HCT116 (cell line): ENCODE results near the gene ARHGEF18. TPM values are rescaled to one million over a fixed set of nuclear protein-coding genes. Genes with fewer than 3 reads are reported as not detected.

ENCODE experiments used
- ATAC-seq: fragments of 200-7000 bp; cut with Tn5 transposase; 2 replicates; pipeline ENCODE4 v1.9.1; 2020; ENCODE audit warnings: mild to moderate bottlenecking, moderate library complexity
- BruUV-seq: library from RNA; stranded (reverse); fragments of 400-500 nt; replicated peaks from 2 replicates; lab custom pipeline; 2021; lab: Mats Ljungman, UMichigan
- CTCF ChIA-PET: fragments of 300-600 bp; sonication (Branson Sonifier 250); formaldehyde crosslinking; loops from one replicate; lab custom pipeline; 2021; ENCODE audit warnings: antibody characterized with exemption; lab: Charles Lee
- POLR2A ChIA-PET: fragments of 300-600, 350-600 bp; sonication (Branson Sonifier 250); formaldehyde crosslinking; loops from one replicate; lab custom pipeline; 2021; ENCODE audit warnings: antibody characterized with exemption; lab: Charles Lee
- RAD21 ChIA-PET, 2 experiments: fragments of 300-600 bp; sonication (Branson Sonifier 250); formaldehyde crosslinking; loops; one replicate each; lab custom pipeline; 2023; ENCODE audit warnings: low total read pairs in 2 of 2; ENCODE audit not compliant: uncharacterized antibody in 2 of 2, unreplicated experiment in 2 of 2, low non-redundant PET in 1 of 2; lab: Charles Lee
- DNase-seq: peaks from one replicate; pipeline ENCODE4 v3.0.0-alpha.2; 2010; ENCODE audit warnings: low read depth, low spot score
- H2AFZ ChIP-seq: fragments of 200-600 bp; shearing (Covaris generic), sonication (generic); 2 replicates; pipeline ENCODE4 v1.6.1; 2017; ENCODE audit warnings: low read depth, mixed run types, mixed read lengths, antibody characterized with exemption, low read length; ENCODE audit not compliant: poor library complexity, severe bottlenecking
- H3K27ac ChIP-seq: 2 replicates; pipeline ENCODE4 v1.5.1; 2012; ENCODE audit warnings: low read depth, low read length
- H3K27me3 ChIP-seq: fragments of 200-600 bp; sonication (generic); 2 replicates; pipeline ENCODE4 v1.6.1; 2016; ENCODE audit warnings: mixed run types, low read length, mixed read lengths; ENCODE audit not compliant: insufficient read depth
- H3K36me3 ChIP-seq, 2 experiments: fragments of 200-500 bp in 1 of 2; fragments of 200-600 bp in 1 of 2; sonication (Bioruptor generic) in 1 of 2; sonication (generic) in 1 of 2; 2 replicates each; pipeline versions ENCODE4 v1.5.1 to v1.6.1; 2014 to 2016; ENCODE audit warnings: low read length in 2 of 2, inconsistent platforms in 1 of 2, mixed read lengths in 1 of 2, mixed run types in 1 of 2; ENCODE audit not compliant: insufficient read depth in 2 of 2, control insufficient read depth in 1 of 2
- H3K4me1 ChIP-seq, 2 experiments: fragments of 200-600 bp in 1 of 2; sonication (generic) in 1 of 2; 2 replicates each; pipeline versions ENCODE4 v1.5.1 to v1.6.1; 2012 to 2017; ENCODE audit warnings: low read length in 2 of 2, inconsistent platforms in 1 of 2, mild to moderate bottlenecking in 1 of 2, mixed read lengths in 1 of 2, mixed run types in 1 of 2, moderate library complexity in 1 of 2; ENCODE audit not compliant: insufficient read depth in 2 of 2, control insufficient read depth in 1 of 2
- H3K4me2 ChIP-seq: fragments of 200-600 bp; sonication (generic); 2 replicates; pipeline ENCODE4 v1.6.1; 2017; ENCODE audit warnings: mixed run types, low read length, mixed read lengths
- H3K4me3 ChIP-seq, 2 experiments: fragments of 200-600 bp in 1 of 2; sonication (generic) in 1 of 2; replicated peaks in 1 of 2; 2 replicates each; pipeline ENCODE4 v1.5.1; 2011 to 2016; ENCODE audit warnings: low read length in 2 of 2, control low read depth in 1 of 2, low read depth in 1 of 2, mild to moderate bottlenecking in 1 of 2, mixed read lengths in 1 of 2, mixed run types in 1 of 2
- H3K79me2 ChIP-seq: fragments of 200-600 bp; sonication (generic); 2 replicates; pipeline ENCODE4 v1.6.1; 2017; ENCODE audit warnings: mild to moderate bottlenecking, mixed run types, low read length, moderate library complexity, mixed read lengths; ENCODE audit not compliant: insufficient read depth
- H3K9ac ChIP-seq: fragments of 200-600 bp; sonication (generic); 2 replicates; pipeline ENCODE4 v1.6.1; 2016; ENCODE audit warnings: low read length, mixed read lengths
- H3K9me2 ChIP-seq: fragments of 200-600 bp; sonication (generic), shearing (Covaris generic); 2 replicates; pipeline ENCODE4 v1.6.1; 2017; ENCODE audit warnings: mixed run types, mild to moderate bottlenecking, moderate library complexity; ENCODE audit not compliant: insufficient read depth
- H3K9me3 ChIP-seq, 2 experiments: fragments of 200-500 bp in 1 of 2; fragments of 200-600 bp in 1 of 2; sonication (Bioruptor generic) in 1 of 2; sonication (generic) in 1 of 2; 2 replicates each; pipeline ENCODE4 v1.6.1; 2014 to 2017; ENCODE audit warnings: low read length in 2 of 2, mixed read lengths in 2 of 2, inconsistent platforms in 1 of 2, low read depth in 1 of 2, mild to moderate bottlenecking in 1 of 2, mixed run types in 1 of 2, moderate library complexity in 1 of 2; ENCODE audit not compliant: control insufficient read depth in 1 of 2, insufficient read depth in 1 of 2
- H4K20me1 ChIP-seq: fragments of 200-600 bp; sonication (generic), shearing (Covaris generic); 2 replicates; pipeline ENCODE4 v1.6.1; 2017; ENCODE audit warnings: mixed run types, mild to moderate bottlenecking, moderate library complexity; ENCODE audit not compliant: insufficient read depth
- CEBPB ChIP-seq: IDR thresholded peaks from 2 replicates; pipeline ENCODE4 v1.6.1; 2012; ENCODE audit warnings: low read depth
- EZH2phosphoT487 ChIP-seq: fragments of 200-600 bp; IDR thresholded peaks from 2 replicates; pipeline ENCODE4 v1.6.1; 2018; ENCODE audit warnings: antibody characterized with exemption, borderline replicate concordance
- FOSL1 ChIP-seq: IDR thresholded peaks from 2 replicates; pipeline ENCODE4 v1.6.1; 2012; ENCODE audit warnings: low read depth
- JUND ChIP-seq: IDR thresholded peaks from 2 replicates; pipeline ENCODE4 v1.6.1; 2012
- POLR2AphosphoS5 ChIP-seq: IDR thresholded peaks from 2 replicates; pipeline ENCODE4 v1.6.1; 2011; ENCODE audit warnings: mild to moderate bottlenecking, low read depth, low read length, moderate library complexity
- SRF ChIP-seq: IDR thresholded peaks from 2 replicates; pipeline ENCODE4 v1.6.1; 2012; ENCODE audit warnings: low read depth
- ZNF274 ChIP-seq: fragments of 200-500 bp; sonication (Bioruptor generic); IDR thresholded peaks from 2 replicates; pipeline ENCODE4 v1.6.1; 2014; ENCODE audit warnings: mild to moderate bottlenecking, low read depth, low read length, inconsistent platforms
- intact Hi-C: fragments of 100-400 bp; cut with micrococcal nuclease; formaldehyde crosslinking; loops from 2 replicates; pipeline ENCODE4 v1.10.0; 2022
- total RNA-seq: library from RNA; stranded (reverse); gene quantifications from one replicate; pipeline ENCODE4 v1.2.1, GENCODE V29; 2021; ENCODE audit not compliant: unreplicated experiment
- TF ChIP-seq, protein P1 (sequence below): IDR thresholded peaks from 2 replicates; pipeline ENCODE4 v1.6.1; 2011; ENCODE audit warnings: mild to moderate bottlenecking, low read length, moderate library complexity; ENCODE audit not compliant: insufficient replicate concordance; ENCODE audit errors: extremely low read depth
- TF ChIP-seq, protein P2 (sequence below), 3 experiments: fragments of 200-600 bp in 1 of 3; sonication (generic) in 1 of 3; IDR thresholded peaks in 2 of 3; conservative IDR thresholded peaks in 1 of 3; 2 replicates each; pipeline ENCODE4 v1.5.1; 2012 to 2017; ENCODE audit warnings: low read depth in 2 of 3, low read length in 2 of 3, antibody characterized with exemption in 1 of 3, borderline replicate concordance in 1 of 3, control low read depth in 1 of 3, mild to moderate bottlenecking in 1 of 3, mixed read lengths in 1 of 3, mixed run types in 1 of 3, moderate library complexity in 1 of 3; ENCODE audit not compliant: insufficient read depth in 1 of 3
- TF ChIP-seq, protein P3 (sequence below): IDR thresholded peaks from 2 replicates; pipeline ENCODE4 v1.6.1; 2012
- TF ChIP-seq, protein P4 (sequence below): IDR thresholded peaks from 2 replicates; pipeline ENCODE4 v1.6.1; 2012
- TF ChIP-seq, protein P5 (sequence below): IDR thresholded peaks from 2 replicates; pipeline ENCODE4 v1.6.1; 2012; ENCODE audit warnings: low read depth

ARHGEF18 gene
- total RNA-seq, 1 experiment from 2014 or later: 32.2 TPM

DNA sequence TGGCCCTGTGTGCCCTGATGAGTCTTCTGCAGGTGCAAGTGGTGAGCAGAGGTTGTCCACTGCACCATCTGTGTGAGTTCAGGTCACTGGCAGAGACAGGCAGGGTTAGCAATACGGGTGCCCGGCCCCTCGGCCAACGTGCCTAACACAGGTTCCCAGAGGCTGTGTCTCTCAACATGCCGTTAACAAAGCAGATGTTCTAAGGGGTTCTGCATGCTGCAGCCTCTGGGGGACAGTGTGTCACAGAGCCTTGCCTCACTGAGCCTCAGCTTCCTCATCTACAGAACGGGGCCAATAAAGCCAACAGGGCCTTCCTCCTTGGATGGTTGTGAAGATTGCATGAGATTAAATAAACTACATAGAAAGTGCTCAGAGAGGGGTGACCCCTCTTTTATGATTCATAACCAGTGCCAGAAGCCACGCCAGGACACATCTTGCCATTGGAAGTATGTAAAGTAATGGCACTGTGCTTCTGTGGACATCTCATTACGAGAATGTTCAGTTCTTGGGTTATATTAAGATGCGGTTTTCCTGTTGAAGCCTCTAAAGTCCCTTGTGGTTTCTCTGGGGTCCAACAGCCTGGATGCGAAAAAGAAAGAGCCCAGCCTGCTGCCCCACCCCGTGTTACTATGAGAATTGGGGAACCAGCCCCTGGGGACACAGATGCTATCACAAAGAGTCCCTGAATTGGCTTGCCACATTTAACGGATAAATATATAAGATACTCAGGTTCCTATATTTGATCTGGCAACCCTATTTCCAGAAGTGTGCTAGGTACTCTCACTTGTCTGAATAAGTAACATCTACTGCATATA, 11.2 kb upstream of the ARHGEF18 start:
- no peak overlapping the region for H2AFZ ChIP-seq
- TF ChIP-seq, protein P1, sequence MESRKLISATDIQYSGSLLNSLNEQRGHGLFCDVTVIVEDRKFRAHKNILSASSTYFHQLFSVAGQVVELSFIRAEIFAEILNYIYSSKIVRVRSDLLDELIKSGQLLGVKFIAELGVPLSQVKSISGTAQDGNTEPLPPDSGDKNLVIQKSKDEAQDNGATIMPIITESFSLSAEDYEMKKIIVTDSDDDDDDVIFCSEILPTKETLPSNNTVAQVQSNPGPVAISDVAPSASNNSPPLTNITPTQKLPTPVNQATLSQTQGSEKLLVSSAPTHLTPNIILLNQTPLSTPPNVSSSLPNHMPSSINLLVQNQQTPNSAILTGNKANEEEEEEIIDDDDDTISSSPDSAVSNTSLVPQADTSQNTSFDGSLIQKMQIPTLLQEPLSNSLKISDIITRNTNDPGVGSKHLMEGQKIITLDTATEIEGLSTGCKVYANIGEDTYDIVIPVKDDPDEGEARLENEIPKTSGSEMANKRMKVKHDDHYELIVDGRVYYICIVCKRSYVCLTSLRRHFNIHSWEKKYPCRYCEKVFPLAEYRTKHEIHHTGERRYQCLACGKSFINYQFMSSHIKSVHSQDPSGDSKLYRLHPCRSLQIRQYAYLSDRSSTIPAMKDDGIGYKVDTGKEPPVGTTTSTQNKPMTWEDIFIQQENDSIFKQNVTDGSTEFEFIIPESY: no peak
- TF ChIP-seq, protein P2, sequence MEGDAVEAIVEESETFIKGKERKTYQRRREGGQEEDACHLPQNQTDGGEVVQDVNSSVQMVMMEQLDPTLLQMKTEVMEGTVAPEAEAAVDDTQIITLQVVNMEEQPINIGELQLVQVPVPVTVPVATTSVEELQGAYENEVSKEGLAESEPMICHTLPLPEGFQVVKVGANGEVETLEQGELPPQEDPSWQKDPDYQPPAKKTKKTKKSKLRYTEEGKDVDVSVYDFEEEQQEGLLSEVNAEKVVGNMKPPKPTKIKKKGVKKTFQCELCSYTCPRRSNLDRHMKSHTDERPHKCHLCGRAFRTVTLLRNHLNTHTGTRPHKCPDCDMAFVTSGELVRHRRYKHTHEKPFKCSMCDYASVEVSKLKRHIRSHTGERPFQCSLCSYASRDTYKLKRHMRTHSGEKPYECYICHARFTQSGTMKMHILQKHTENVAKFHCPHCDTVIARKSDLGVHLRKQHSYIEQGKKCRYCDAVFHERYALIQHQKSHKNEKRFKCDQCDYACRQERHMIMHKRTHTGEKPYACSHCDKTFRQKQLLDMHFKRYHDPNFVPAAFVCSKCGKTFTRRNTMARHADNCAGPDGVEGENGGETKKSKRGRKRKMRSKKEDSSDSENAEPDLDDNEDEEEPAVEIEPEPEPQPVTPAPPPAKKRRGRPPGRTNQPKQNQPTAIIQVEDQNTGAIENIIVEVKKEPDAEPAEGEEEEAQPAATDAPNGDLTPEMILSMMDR (IDR thresholded peaks at IDR 0.05 in 2 of 3, conservative IDR thresholded peaks at IDR 0.05 in 1 of 3; ENCODE audit: borderline replicate concordance in 1 of 3, insufficient read depth in 1 of 3, low read depth in 2 of 3, low read length in 2 of 3): no peak
- TF ChIP-seq, protein P3, sequence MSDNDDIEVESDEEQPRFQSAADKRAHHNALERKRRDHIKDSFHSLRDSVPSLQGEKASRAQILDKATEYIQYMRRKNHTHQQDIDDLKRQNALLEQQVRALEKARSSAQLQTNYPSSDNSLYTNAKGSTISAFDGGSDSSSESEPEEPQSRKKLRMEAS: no peak
- TF ChIP-seq FOSL1 (no peak), CEBPB (no peak), SRF (no peak), EZH2phosphoT487 (no peak), ZNF274 (no peak), JUND (no peak), POLR2AphosphoS5 (no peak)
- TF ChIP-seq, protein P4, sequence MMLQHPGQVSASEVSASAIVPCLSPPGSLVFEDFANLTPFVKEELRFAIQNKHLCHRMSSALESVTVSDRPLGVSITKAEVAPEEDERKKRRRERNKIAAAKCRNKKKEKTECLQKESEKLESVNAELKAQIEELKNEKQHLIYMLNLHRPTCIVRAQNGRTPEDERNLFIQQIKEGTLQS: no peak
- TF ChIP-seq, protein P5, sequence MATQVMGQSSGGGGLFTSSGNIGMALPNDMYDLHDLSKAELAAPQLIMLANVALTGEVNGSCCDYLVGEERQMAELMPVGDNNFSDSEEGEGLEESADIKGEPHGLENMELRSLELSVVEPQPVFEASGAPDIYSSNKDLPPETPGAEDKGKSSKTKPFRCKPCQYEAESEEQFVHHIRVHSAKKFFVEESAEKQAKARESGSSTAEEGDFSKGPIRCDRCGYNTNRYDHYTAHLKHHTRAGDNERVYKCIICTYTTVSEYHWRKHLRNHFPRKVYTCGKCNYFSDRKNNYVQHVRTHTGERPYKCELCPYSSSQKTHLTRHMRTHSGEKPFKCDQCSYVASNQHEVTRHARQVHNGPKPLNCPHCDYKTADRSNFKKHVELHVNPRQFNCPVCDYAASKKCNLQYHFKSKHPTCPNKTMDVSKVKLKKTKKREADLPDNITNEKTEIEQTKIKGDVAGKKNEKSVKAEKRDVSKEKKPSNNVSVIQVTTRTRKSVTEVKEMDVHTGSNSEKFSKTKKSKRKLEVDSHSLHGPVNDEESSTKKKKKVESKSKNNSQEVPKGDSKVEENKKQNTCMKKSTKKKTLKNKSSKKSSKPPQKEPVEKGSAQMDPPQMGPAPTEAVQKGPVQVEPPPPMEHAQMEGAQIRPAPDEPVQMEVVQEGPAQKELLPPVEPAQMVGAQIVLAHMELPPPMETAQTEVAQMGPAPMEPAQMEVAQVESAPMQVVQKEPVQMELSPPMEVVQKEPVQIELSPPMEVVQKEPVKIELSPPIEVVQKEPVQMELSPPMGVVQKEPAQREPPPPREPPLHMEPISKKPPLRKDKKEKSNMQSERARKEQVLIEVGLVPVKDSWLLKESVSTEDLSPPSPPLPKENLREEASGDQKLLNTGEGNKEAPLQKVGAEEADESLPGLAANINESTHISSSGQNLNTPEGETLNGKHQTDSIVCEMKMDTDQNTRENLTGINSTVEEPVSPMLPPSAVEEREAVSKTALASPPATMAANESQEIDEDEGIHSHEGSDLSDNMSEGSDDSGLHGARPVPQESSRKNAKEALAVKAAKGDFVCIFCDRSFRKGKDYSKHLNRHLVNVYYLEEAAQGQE: no peak
- TF ChIP-seq, all 23 proteins: peak for 0
- H3K4me1 ChIP-seq: peaks cover 0 to 11% of the 10 kb centered on the region in 2 experiments; a peak in 2 of 4 replicates
- H3K9me2 ChIP-seq: no peaks in the 10 kb centered on the region
- POLR2A ChIA-PET: interaction anchor here (0.7 kb wide), 1 partner anchor 238 kb away, joined by 3 read pairs; no protein-coding TSS in a partner anchor
- no TSS peak for BruUV-seq
- H3K27me3 ChIP-seq: no peaks in the 10 kb centered on the region
- intact Hi-C loops: no loop called here
- DNase-seq (no peak), ATAC-seq (no peak)
- no peak overlapping the region for H3K4me2 ChIP-seq
- CTCF ChIA-PET: no interaction called here
- H3K27ac ChIP-seq: no peak overlapping the region
- no peaks in the 10 kb centered on the region for H3K79me2 ChIP-seq
- no peaks in the 10 kb centered on the region for H3K36me3 ChIP-seq
- no peaks in the 10 kb centered on the region for H3K9me3 ChIP-seq
- RAD21 ChIA-PET: no interaction called here
- H3K4me3 ChIP-seq: no peak overlapping the region
- H3K9ac ChIP-seq: no peak overlapping the region
- H4K20me1 ChIP-seq: no peaks in the 10 kb centered on the region
